LNCaP clone FGC (cell line): Measurements from ENCODE around the gene PTPRD.

Experiments
- DNase-seq: peaks from one replicate; pipeline ENCODE4 v3.0.0-alpha.2; 2011; ENCODE audit warnings: low read depth
- H3K4me3 ChIP-seq: 2 replicates; pipeline ENCODE4 v1.5.1; 2011; ENCODE audit warnings: mild to moderate bottlenecking, low read depth, low read length, control low read depth
- CTCF ChIP-seq: IDR thresholded peaks from 2 replicates; pipeline ENCODE4 v1.5.1; 2012; ENCODE audit warnings: mild to moderate bottlenecking; ENCODE audit not compliant: control insufficient read depth, insufficient read depth; ENCODE audit errors: extremely low read depth

The PTPRD gene

GRCh38 chr9:8800196-8800595, 1812.6 kb downstream of the PTPRD start:
- H3K4me3 ChIP-seq: no peak overlapping the region
- no peak for TF ChIP-seq CTCF
- DNase-seq: no peak

GRCh38 chr9:8799615-8800014, 1813.2 kb downstream of the PTPRD start:
- no peak for TF ChIP-seq CTCF
- no peak for DNase-seq
- no peak overlapping the region for H3K4me3 ChIP-seq

GRCh38 chr9:8799206-8799605, 1813.6 kb downstream of the PTPRD start:
- TF ChIP-seq CTCF: no peak
- H3K4me3 ChIP-seq: no peak overlapping the region
- no peak for DNase-seq

GRCh38 chr9:8784838-8785237, 1828.0 kb downstream of the PTPRD start:
- no peak for TF ChIP-seq CTCF
- H3K4me3 ChIP-seq: no peak overlapping the region
- no peak for DNase-seq

GRCh38 chr9:8783941-8784340, 1828.9 kb downstream of the PTPRD start:
- no peak for TF ChIP-seq CTCF
- DNase-seq: no peak
- H3K4me3 ChIP-seq: no peak overlapping the region

GRCh38 chr9:8782237-8782636, 1830.6 kb downstream of the PTPRD start:
- TF ChIP-seq CTCF: no peak
- no peak for DNase-seq
- H3K4me3 ChIP-seq: no peak overlapping the region

- TF ChIP-seq CTCF: no peak
- no peak overlapping the region for H3K4me3 ChIP-seq
- no peak for DNase-seq
Observed at GRCh38 chr9:8781458-8781857, 1831.3 kb downstream of the PTPRD start.
